ENCODE results near the gene GGCX. TPM values are rescaled to one million over a fixed set of nuclear protein-coding genes. Genes with fewer than 3 reads are reported as not detected.

Gene GGCX
- total RNA-seq, 2 donors from 2014 or later, result 21.3 to 21.7 TPM

GRCh38 chr2:85505551-85506238, 55.6 kb downstream of the GGCX start:
- Mint-ChIP-seq H3K27me3 (no peaks in the 10 kb centered on the region), H3K27ac (no peak overlapping the region), H3K36me3 (ENCODE audit: low read depth) (no peaks in the 10 kb centered on the region), H3K4me3 (no peak overlapping the region), H3K4me1 (no peaks in the 10 kb centered on the region), H3K9me3 (no peaks in the 10 kb centered on the region)
- ATAC-seq (replicated peaks), result no peak

- no peak overlapping the region for H3K27ac Mint-ChIP-seq
- H3K27me3 Mint-ChIP-seq, result no peaks in the 10 kb centered on the region
- H3K9me3 Mint-ChIP-seq, result no peaks in the 10 kb centered on the region
- no peak for ATAC-seq (replicated peaks)
- H3K4me1 Mint-ChIP-seq, result no peaks in the 10 kb centered on the region
- H3K36me3 Mint-ChIP-seq (ENCODE audit: low read depth), result no peaks in the 10 kb centered on the region
- no peak overlapping the region for H3K4me3 Mint-ChIP-seq
Measured at GRCh38 chr2:85504778-85505261, 56.5 kb downstream of the GGCX start.

GRCh38 chr2:85503851-85504777, 57.2 kb downstream of the GGCX start:
- Mint-ChIP-seq H3K36me3 (ENCODE audit: low read depth) (no peaks in the 10 kb centered on the region), H3K4me3 (no peak overlapping the region), H3K27ac (no peak overlapping the region), H3K4me1 (no peaks in the 10 kb centered on the region), H3K27me3 (no peaks in the 10 kb centered on the region), H3K9me3 (no peaks in the 10 kb centered on the region)
- no peak for ATAC-seq (replicated peaks)

- no peak for ATAC-seq (replicated peaks)
- no peaks in the 10 kb centered on the region for H3K36me3 Mint-ChIP-seq (ENCODE audit: low read depth)
- H3K27me3 Mint-ChIP-seq, result no peaks in the 10 kb centered on the region
Measured at GRCh38 chr2:85503168-85503850, 58.0 kb downstream of the GGCX start.

GRCh38 chr2:85502720-85503119, 58.6 kb downstream of the GGCX start:
- no peaks in the 10 kb centered on the region for H3K36me3 Mint-ChIP-seq (ENCODE audit: low read depth)
- ATAC-seq (replicated peaks), result no peak
- H3K4me3 Mint-ChIP-seq, result no peak overlapping the region
- H3K4me1 Mint-ChIP-seq, result no peaks in the 10 kb centered on the region
- H3K27me3 Mint-ChIP-seq, result no peaks in the 10 kb centered on the region
- no peaks in the 10 kb centered on the region for H3K9me3 Mint-ChIP-seq
- H3K27ac Mint-ChIP-seq, result no peak overlapping the region

More at GRCh38 chr2:85503168-85503850, 58.0 kb downstream of the GGCX start:
- H3K4me1 Mint-ChIP-seq, result no peaks in the 10 kb centered on the region
- no peak overlapping the region for H3K27ac Mint-ChIP-seq
- no peaks in the 10 kb centered on the region for H3K9me3 Mint-ChIP-seq
- no peak overlapping the region for H3K4me3 Mint-ChIP-seq

GRCh38 chr2:85501248-85501647, 60.0 kb downstream of the GGCX start:
- Mint-ChIP-seq H3K9me3 (no peaks in the 10 kb centered on the region), H3K4me3 (no peak overlapping the region), H3K27ac (no peak overlapping the region), H3K27me3 (no peaks in the 10 kb centered on the region), H3K4me1 (no peaks in the 10 kb centered on the region), H3K36me3 (ENCODE audit: low read depth) (no peaks in the 10 kb centered on the region)
- no peak for ATAC-seq (replicated peaks)

- Mint-ChIP-seq H3K4me1 (no peaks in the 10 kb centered on the region), H3K36me3 (ENCODE audit: low read depth) (no peaks in the 10 kb centered on the region), H3K9me3 (no peaks in the 10 kb centered on the region), H3K4me3 (no peak overlapping the region), H3K27ac (no peak overlapping the region), H3K27me3 (no peaks in the 10 kb centered on the region)
- no peak for ATAC-seq (replicated peaks)
Measured at GRCh38 chr2:85497944-85498630, 63.2 kb downstream of the GGCX start.

GRCh38 chr2:85496436-85496835, 64.9 kb downstream of the GGCX start:
- no peaks in the 10 kb centered on the region for H3K36me3 Mint-ChIP-seq (ENCODE audit: low read depth)
- no peak for ATAC-seq (replicated peaks)
- H3K9me3 Mint-ChIP-seq, result no peaks in the 10 kb centered on the region
- H3K27me3 Mint-ChIP-seq, result no peaks in the 10 kb centered on the region
- H3K4me3 Mint-ChIP-seq, result no peak overlapping the region
- H3K27ac Mint-ChIP-seq, result no peak overlapping the region
- no peaks in the 10 kb centered on the region for H3K4me1 Mint-ChIP-seq

Other genes starting within 250 kb of the GGCX start
- 100 to 1,000 TPM; 109 to 139 TPM for gene TGOLN2, start 233.5 kb downstream of the GGCX start, total RNA-seq
- gene RETSAT, start 207.0 kb downstream of the GGCX start, total RNA-seq, result 10 to 100 TPM; 28.4 to 34.5 TPM
- 10 to 100 TPM; 13.4 to 17.5 TPM for gene ELMOD3, start 206.7 kb downstream of the GGCX start, total RNA-seq
- gene CAPG, start 151.1 kb downstream of the GGCX start, total RNA-seq, result 10 to 100 TPM; 27.8 to 46.2 TPM
- gene SH2D6, start 142.8 kb downstream of the GGCX start, total RNA-seq, result 1 to 10 TPM in 1 of 2 donors, under 1 TPM in 1; 0.66 to 1.3 TPM
- gene MAT2A, start 22.3 kb downstream of the GGCX start, total RNA-seq, result 100 to 1,000 TPM; 214 to 308 TPM
- 100 to 1,000 TPM; 103 to 124 TPM for gene VAMP8, start 16.1 kb upstream of the GGCX start, total RNA-seq
- gene VAMP5, start 22.9 kb upstream of the GGCX start, total RNA-seq, result 10 to 100 TPM; 36.8 to 51.2 TPM
- gene RNF181, start 34.3 kb upstream of the GGCX start, total RNA-seq, result 100 to 1,000 TPM; 116 to 156 TPM
- 1 to 10 TPM; 3.3 to 3.7 TPM for gene TMEM150A, start 41.2 kb upstream of the GGCX start, total RNA-seq
- 10 to 100 TPM; 21.6 to 32.5 TPM for gene C2orf68, start 50.6 kb upstream of the GGCX start, total RNA-seq
- gene USP39, start 54.7 kb upstream of the GGCX start, total RNA-seq, result 10 to 100 TPM; 48.8 to 79.2 TPM
- gene SFTPB, start 106.7 kb upstream of the GGCX start, total RNA-seq, result not detected
- gene GNLY, start 132.9 kb upstream of the GGCX start, total RNA-seq, result 10 to 100 TPM; 10.6 to 32.4 TPM
- gene ATOH8, start 192.5 kb upstream of the GGCX start, total RNA-seq, result not detected